Colonic mucosa (tissue), 4 donors: ENCODE data around the gene OPCML. TPM values are rescaled to one million over a fixed set of nuclear protein-coding genes. Genes with fewer than 3 reads are reported as not detected.

ENCODE experiments used
- DNase-seq: peaks from one replicate; pipeline ENCODE4 v3.0.0-alpha.2; 2020
- H3K27ac ChIP-seq: fragments of 200-600 bp; one replicate; pipeline ENCODE4 v1.8.0; 2021
- H3K27me3 ChIP-seq: fragments of 200-600 bp; one replicate; pipeline ENCODE4 v1.8.0; 2021
- H3K36me3 ChIP-seq: fragments of 200-600 bp; one replicate; pipeline ENCODE4 v1.8.0; 2021
- H3K4me1 ChIP-seq: fragments of 200-600 bp; one replicate; pipeline ENCODE4 v1.8.0; 2021; ENCODE audit warnings: mild to moderate bottlenecking
- H3K4me3 ChIP-seq: fragments of 200-600 bp; one replicate; pipeline ENCODE4 v1.8.0; 2021
- H3K9ac ChIP-seq, 2 donors: one replicate each; pipeline ENCODE4 v1.7.0; 2013; ENCODE audit warnings: control low read depth in 2 of 2, low read depth in 2 of 2, low read length in 2 of 2
- H3K9me3 ChIP-seq: fragments of 200-600 bp; one replicate; pipeline ENCODE4 v1.8.0; 2021
- CTCF ChIP-seq: fragments of 200-600 bp; IDR thresholded peaks from one replicate; pipeline ENCODE4 v1.8.0; 2022; ENCODE audit warnings: antibody characterized with exemption, mild to moderate bottlenecking
- intact Hi-C: fragments of 100-400 bp; cut with DNase I; formaldehyde crosslinking; loops from one replicate; pipeline ENCODE4 v1.14.1; 2022
- total RNA-seq, 2 donors: library from RNA; stranded (reverse); fragmentation: NEBNext Ultra II Directional in 1 of 2; extraction: Animal tissue kit (Norgen Biotek cat#: 25700) in 1 of 2; gene quantifications; one replicate each; pipeline ENCODE4 v1.2.1, GENCODE V29; 2021
- donor health status: healthy.
- donor health status: DM: no; HTN: no; CAD: no.
- donor health status: DM: no; HTN: no; CAD: no.

Gene OPCML
- total RNA-seq, 2 donors from 2014 or later, result 0.08 TPM; not detected in 1

GRCh38 chr11:132790971-132791370 is 741.3 kb downstream of the OPCML start:
- H3K27me3 ChIP-seq, result no peaks in the 10 kb centered on the region
- no peak for TF ChIP-seq CTCF
- no peak overlapping the region for H3K4me3 ChIP-seq
- DNase-seq, result no peak
- no peaks in the 10 kb centered on the region for H3K9me3 ChIP-seq
- no peak overlapping the region for H3K9ac ChIP-seq
- H3K4me1 ChIP-seq, result no peaks in the 10 kb centered on the region
- intact Hi-C loops, result no loop called here
- no peak overlapping the region for H3K27ac ChIP-seq
- H3K36me3 ChIP-seq, result no peaks in the 10 kb centered on the region

GRCh38 chr11:132790466-132790865 is 741.8 kb downstream of the OPCML start:
- Histone ChIP-seq H3K27ac (no peak overlapping the region), H3K9me3 (no peaks in the 10 kb centered on the region), H3K36me3 (no peaks in the 10 kb centered on the region), H3K4me3 (no peak overlapping the region), H3K4me1 (no peaks in the 10 kb centered on the region), H3K27me3 (no peaks in the 10 kb centered on the region), H3K9ac (no peak overlapping the region)
- no peak for DNase-seq
- TF ChIP-seq CTCF, result no peak
- intact Hi-C loops, result no loop called here

- Histone ChIP-seq H3K36me3 (no peaks in the 10 kb centered on the region), H3K4me1 (no peaks in the 10 kb centered on the region), H3K9ac (no peak overlapping the region), H3K9me3 (no peaks in the 10 kb centered on the region), H3K27me3 (no peaks in the 10 kb centered on the region), H3K4me3 (no peak overlapping the region), H3K27ac (no peak overlapping the region)
- no peak for DNase-seq
- intact Hi-C loops, result no loop called here
- no peak for TF ChIP-seq CTCF
Measured at GRCh38 chr11:132788816-132789325, 743.4 kb downstream of the OPCML start.

GRCh38 chr11:132785878-132786277 is 746.4 kb downstream of the OPCML start:
- Histone ChIP-seq H3K27me3 (no peaks in the 10 kb centered on the region), H3K4me3 (no peak overlapping the region), H3K4me1 (no peaks in the 10 kb centered on the region), H3K27ac (no peak overlapping the region), H3K9me3 (no peaks in the 10 kb centered on the region), H3K36me3 (no peaks in the 10 kb centered on the region), H3K9ac (no peak overlapping the region)
- no peak for DNase-seq
- TF ChIP-seq CTCF, result no peak
- intact Hi-C loops, result no loop called here

- Histone ChIP-seq H3K4me3 (no peak overlapping the region), H3K27ac (no peak overlapping the region), H3K36me3 (no peaks in the 10 kb centered on the region), H3K9me3 (no peaks in the 10 kb centered on the region), H3K27me3 (no peaks in the 10 kb centered on the region), H3K4me1 (no peaks in the 10 kb centered on the region), H3K9ac (no peak overlapping the region)
- intact Hi-C loops, result no loop called here
- TF ChIP-seq CTCF, result no peak
- no peak for DNase-seq
Measured at GRCh38 chr11:132784441-132784840, 747.9 kb downstream of the OPCML start.
